ENCODE measurements around the gene KCNIP4.

KCNIP4 gene

GRCh38 chr4:21964762-21965319 is 16.3 kb upstream of the KCNIP4 start:
- Histone ChIP-seq H3K4me3 (ENCODE audit: extremely low read depth, insufficient read depth, low read length, poor library complexity, severe bottlenecking) (no peak overlapping the region), H3K27ac (ENCODE audit: low read depth, low read length, severe bottlenecking) (no peak overlapping the region), H3K36me3 (ENCODE audit: control insufficient read depth, insufficient read depth, low read length) (no peaks in the 10 kb centered on the region), H3K4me1 (ENCODE audit: control insufficient read depth, insufficient read depth, low read length, poor library complexity, severe bottlenecking) (no peaks in the 10 kb centered on the region), H3K9me3 (ENCODE audit: control insufficient read depth, low read length) (no peaks in the 10 kb centered on the region)
- 100% methylated on average over 1 of the region's 3 CpGs for WGBS, 2 experiments (ENCODE audit: insufficient coverage in 2 of 2)

- Histone ChIP-seq H3K4me3 (ENCODE audit: extremely low read depth, insufficient read depth, low read length, poor library complexity, severe bottlenecking) (no peak overlapping the region), H3K27ac (ENCODE audit: low read depth, low read length, severe bottlenecking) (no peak overlapping the region), H3K9me3 (ENCODE audit: control insufficient read depth, low read length) (no peaks in the 10 kb centered on the region), H3K4me1 (ENCODE audit: control insufficient read depth, insufficient read depth, low read length, poor library complexity, severe bottlenecking) (no peaks in the 10 kb centered on the region), H3K36me3 (ENCODE audit: control insufficient read depth, insufficient read depth, low read length) (no peaks in the 10 kb centered on the region)
- 67 to 83% methylated on average over 1 of the region's 3 CpGs for WGBS, 2 experiments (ENCODE audit: insufficient coverage in 2 of 2)
Observed at GRCh38 chr4:21962691-21963090, 14.1 kb upstream of the KCNIP4 start.

DNA sequence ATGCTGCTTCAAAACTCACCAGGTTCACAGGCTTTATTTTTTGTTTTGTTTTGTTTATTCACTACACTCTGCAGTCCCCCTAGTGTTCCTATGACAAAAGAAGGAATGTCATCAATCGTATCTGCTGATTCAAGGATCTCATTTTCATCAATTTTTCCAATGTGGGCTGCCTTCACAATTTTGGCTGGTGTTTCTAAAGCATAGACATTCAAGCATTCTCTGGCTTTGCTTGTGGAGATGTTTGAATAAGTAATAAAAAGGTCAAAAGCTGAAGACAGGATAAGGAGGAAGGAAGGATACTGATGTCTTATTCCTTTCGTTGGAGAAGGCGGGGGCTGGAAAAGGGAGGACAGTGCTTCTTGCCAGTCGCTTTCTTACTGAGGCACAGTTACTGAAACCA is 12.2 kb upstream of the KCNIP4 start:
- no peaks in the 10 kb centered on the region for H3K4me1 ChIP-seq (ENCODE audit: control insufficient read depth, insufficient read depth, low read length, poor library complexity, severe bottlenecking)
- WGBS, 2 experiments (ENCODE audit: insufficient coverage in 2 of 2): 84 to 100% methylated on average over 3 of the region's 4 CpGs
- no peaks in the 10 kb centered on the region for H3K36me3 ChIP-seq (ENCODE audit: control insufficient read depth, insufficient read depth, low read length)
- H3K9me3 ChIP-seq (ENCODE audit: control insufficient read depth, low read length): no peaks in the 10 kb centered on the region
- no peak overlapping the region for H3K4me3 ChIP-seq (ENCODE audit: extremely low read depth, insufficient read depth, low read length, poor library complexity, severe bottlenecking)
- H3K27ac ChIP-seq (ENCODE audit: low read depth, low read length, severe bottlenecking): no peak overlapping the region

- WGBS, 2 experiments (ENCODE audit: insufficient coverage in 2 of 2): 72 to 84% methylated on average over 3 of the region's 3 CpGs
- Histone ChIP-seq H3K27ac (ENCODE audit: low read depth, low read length, severe bottlenecking) (no peak overlapping the region), H3K9me3 (ENCODE audit: control insufficient read depth, low read length) (no peaks in the 10 kb centered on the region), H3K36me3 (ENCODE audit: control insufficient read depth, insufficient read depth, low read length) (no peaks in the 10 kb centered on the region), H3K4me1 (ENCODE audit: control insufficient read depth, insufficient read depth, low read length, poor library complexity, severe bottlenecking) (no peaks in the 10 kb centered on the region), H3K4me3 (ENCODE audit: extremely low read depth, insufficient read depth, low read length, poor library complexity, severe bottlenecking) (no peak overlapping the region)
Observed at GRCh38 chr4:21954916-21955315, 6.3 kb upstream of the KCNIP4 start.

DNA sequence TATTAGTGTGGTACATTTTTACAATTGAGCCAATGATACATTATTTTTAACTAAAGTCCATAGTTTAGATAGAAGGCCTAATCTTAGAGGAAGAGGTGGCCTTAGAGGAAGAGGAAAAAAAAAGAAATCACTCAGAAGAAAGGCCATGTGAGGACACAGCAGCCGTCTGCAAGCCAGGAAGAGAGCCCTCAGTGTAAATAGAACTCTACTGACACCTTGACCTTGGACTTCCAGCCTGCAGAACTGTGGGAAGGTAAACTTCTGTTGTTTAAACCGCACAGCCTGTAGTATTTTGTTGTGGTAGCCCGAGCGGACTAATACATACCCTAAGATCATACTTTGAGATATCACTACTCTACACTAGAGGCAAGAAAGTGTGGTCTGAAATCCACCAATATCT is 5.1 kb upstream of the KCNIP4 start:
- H3K4me3 ChIP-seq (ENCODE audit: extremely low read depth, insufficient read depth, low read length, poor library complexity, severe bottlenecking): no peak overlapping the region
- no peaks in the 10 kb centered on the region for H3K9me3 ChIP-seq (ENCODE audit: control insufficient read depth, low read length)
- H3K27ac ChIP-seq (ENCODE audit: low read depth, low read length, severe bottlenecking): no peak overlapping the region
- H3K4me1 ChIP-seq (ENCODE audit: control insufficient read depth, insufficient read depth, low read length, poor library complexity, severe bottlenecking): no peaks in the 10 kb centered on the region
- no peaks in the 10 kb centered on the region for H3K36me3 ChIP-seq (ENCODE audit: control insufficient read depth, insufficient read depth, low read length)
- 67 to 75% methylated on average over 1 of the region's 4 CpGs for WGBS, 2 experiments (ENCODE audit: insufficient coverage in 2 of 2)

DNA sequence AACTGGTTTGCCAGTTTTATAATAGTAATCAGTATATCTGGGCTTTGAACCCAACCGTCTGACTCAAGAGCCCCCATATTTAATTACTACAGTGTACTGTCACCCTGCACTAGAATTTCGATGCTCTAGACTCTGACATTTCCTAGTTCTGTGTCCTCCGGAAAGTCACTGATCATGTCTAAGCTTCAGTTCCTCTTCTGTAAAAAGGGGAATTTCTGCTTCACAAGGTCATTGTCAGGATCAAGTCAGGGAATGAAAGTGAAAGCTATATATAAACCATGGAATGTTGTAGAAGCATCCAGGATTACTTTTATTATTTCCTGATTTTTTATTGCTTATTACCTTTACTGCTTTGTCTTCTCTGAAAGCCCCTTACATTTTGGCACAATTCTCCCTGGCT is 4.0 kb upstream of the KCNIP4 start:
- 75 to 88% methylated on average over 2 of the region's 3 CpGs for WGBS, 2 experiments (ENCODE audit: insufficient coverage in 2 of 2)
- H3K27ac ChIP-seq (ENCODE audit: low read depth, low read length, severe bottlenecking): no peak overlapping the region
- H3K4me3 ChIP-seq (ENCODE audit: extremely low read depth, insufficient read depth, low read length, poor library complexity, severe bottlenecking): no peak overlapping the region
- no peaks in the 10 kb centered on the region for H3K9me3 ChIP-seq (ENCODE audit: control insufficient read depth, low read length)
- no peaks in the 10 kb centered on the region for H3K4me1 ChIP-seq (ENCODE audit: control insufficient read depth, insufficient read depth, low read length, poor library complexity, severe bottlenecking)
- no peaks in the 10 kb centered on the region for H3K36me3 ChIP-seq (ENCODE audit: control insufficient read depth, insufficient read depth, low read length)

GRCh38 chr4:21949073-21949457 is 493 bp upstream of the KCNIP4 start:
- Histone ChIP-seq H3K27ac (ENCODE audit: low read depth, low read length, severe bottlenecking) (no peak overlapping the region), H3K9me3 (ENCODE audit: control insufficient read depth, low read length) (no peaks in the 10 kb centered on the region), H3K4me1 (ENCODE audit: control insufficient read depth, insufficient read depth, low read length, poor library complexity, severe bottlenecking) (no peaks in the 10 kb centered on the region), H3K36me3 (ENCODE audit: control insufficient read depth, insufficient read depth, low read length) (no peaks in the 10 kb centered on the region), H3K4me3 (ENCODE audit: extremely low read depth, insufficient read depth, low read length, poor library complexity, severe bottlenecking) (peak overlapping the region; percentile 38)
- WGBS, 2 experiments (ENCODE audit: insufficient coverage in 2 of 2): 15 to 16% methylated on average over 26 of the region's 26 CpGs

DNA sequence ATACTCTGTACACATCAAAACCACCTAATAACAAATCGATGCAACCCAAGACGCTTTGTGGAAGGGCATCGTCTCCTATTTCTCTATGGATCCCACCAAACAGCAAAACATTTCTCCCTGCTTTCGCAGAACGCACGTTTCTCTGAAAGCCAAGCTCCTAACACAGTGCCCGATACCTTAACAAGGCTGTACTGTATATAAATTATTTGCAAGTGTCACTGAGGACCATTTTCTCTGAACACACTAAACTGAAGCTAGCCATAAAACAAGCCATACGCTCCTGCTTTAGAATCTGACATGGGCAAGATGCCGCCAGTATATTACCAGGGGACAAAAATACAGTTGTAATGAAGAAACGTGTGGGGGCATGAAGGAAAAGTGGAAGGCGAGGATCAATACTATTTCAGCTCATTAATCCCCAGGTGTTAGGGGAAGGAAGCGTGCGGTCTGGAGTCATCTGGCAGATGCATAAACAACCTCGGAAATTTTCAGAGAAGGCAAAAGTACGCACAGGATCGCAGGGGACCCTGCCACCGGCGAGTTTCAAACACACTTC is 703 bp downstream of the KCNIP4 start:
- Histone ChIP-seq H3K4me1 (ENCODE audit: control insufficient read depth, insufficient read depth, low read length, poor library complexity, severe bottlenecking) (no peaks in the 10 kb centered on the region), H3K4me3 (ENCODE audit: extremely low read depth, insufficient read depth, low read length, poor library complexity, severe bottlenecking) (peak overlapping the region; percentile 38), H3K9me3 (ENCODE audit: control insufficient read depth, low read length) (no peaks in the 10 kb centered on the region), H3K36me3 (ENCODE audit: control insufficient read depth, insufficient read depth, low read length) (no peaks in the 10 kb centered on the region), H3K27ac (ENCODE audit: low read depth, low read length, severe bottlenecking) (no peak overlapping the region)
- WGBS, 2 experiments (ENCODE audit: insufficient coverage in 2 of 2): 34 to 43% methylated on average over 11 of the region's 18 CpGs

- H3K9me3 ChIP-seq (ENCODE audit: control insufficient read depth, low read length): no peaks in the 10 kb centered on the region
- H3K4me3 ChIP-seq (ENCODE audit: extremely low read depth, insufficient read depth, low read length, poor library complexity, severe bottlenecking): no peak overlapping the region
- H3K36me3 ChIP-seq (ENCODE audit: control insufficient read depth, insufficient read depth, low read length): no peaks in the 10 kb centered on the region
- no peak overlapping the region for H3K27ac ChIP-seq (ENCODE audit: low read depth, low read length, severe bottlenecking)
- H3K4me1 ChIP-seq (ENCODE audit: control insufficient read depth, insufficient read depth, low read length, poor library complexity, severe bottlenecking): no peaks in the 10 kb centered on the region
- 84 to 96% methylated on average over 2 to 5 of the region's 6 CpGs for WGBS, 2 experiments (ENCODE audit: insufficient coverage in 2 of 2)
Observed at GRCh38 chr4:21946858-21947257, 1.7 kb downstream of the KCNIP4 start.

- no peaks in the 10 kb centered on the region for H3K9me3 ChIP-seq (ENCODE audit: control insufficient read depth, low read length)
- no peak overlapping the region for H3K27ac ChIP-seq (ENCODE audit: low read depth, low read length, severe bottlenecking)
- no peaks in the 10 kb centered on the region for H3K4me1 ChIP-seq (ENCODE audit: control insufficient read depth, insufficient read depth, low read length, poor library complexity, severe bottlenecking)
- no peaks in the 10 kb centered on the region for H3K36me3 ChIP-seq (ENCODE audit: control insufficient read depth, insufficient read depth, low read length)
- 87 to 94% methylated on average over 3 of the region's 3 CpGs for WGBS, 2 experiments (ENCODE audit: insufficient coverage in 2 of 2)
- no peak overlapping the region for H3K4me3 ChIP-seq (ENCODE audit: extremely low read depth, insufficient read depth, low read length, poor library complexity, severe bottlenecking)
Observed at GRCh38 chr4:21921526-21922180, 26.9 kb downstream of the KCNIP4 start.

GRCh38 chr4:21915761-21916160 is 32.8 kb downstream of the KCNIP4 start:
- Histone ChIP-seq H3K4me1 (ENCODE audit: control insufficient read depth, insufficient read depth, low read length, poor library complexity, severe bottlenecking) (no peaks in the 10 kb centered on the region), H3K4me3 (ENCODE audit: extremely low read depth, insufficient read depth, low read length, poor library complexity, severe bottlenecking) (no peak overlapping the region), H3K27ac (ENCODE audit: low read depth, low read length, severe bottlenecking) (no peak overlapping the region), H3K9me3 (ENCODE audit: control insufficient read depth, low read length) (no peaks in the 10 kb centered on the region), H3K36me3 (ENCODE audit: control insufficient read depth, insufficient read depth, low read length) (no peaks in the 10 kb centered on the region)
- WGBS, 2 experiments (ENCODE audit: insufficient coverage in 2 of 2): 80 to 90% methylated on average over 1 to 2 of the region's 3 CpGs

Data from mesodermal cell (in vitro differentiated cells).